ENCODE results near the gene CBLN3.
A peak's percentile ranks its signal among the peaks of the same experiment; 100 is the strongest.

The CBLN3 gene

GRCh38 chr14:24426150-24426911 lies 3.1 kb downstream of the CBLN3 start:
- DNase-seq (ENCODE audit: low spot score) = peak; percentile 37

GRCh38 chr14:24425704-24426103 lies 3.8 kb downstream of the CBLN3 start:
- no peak for DNase-seq (ENCODE audit: low spot score)

- DNase-seq (ENCODE audit: low spot score) = peak; percentile 50
These were observed 6.5 kb downstream of the CBLN3 start for GRCh38 chr14:24422694-24423601.

GRCh38 chr14:24422261-24422660 lies 7.2 kb downstream of the CBLN3 start:
- no peak for DNase-seq (ENCODE audit: low spot score)

DNA sequence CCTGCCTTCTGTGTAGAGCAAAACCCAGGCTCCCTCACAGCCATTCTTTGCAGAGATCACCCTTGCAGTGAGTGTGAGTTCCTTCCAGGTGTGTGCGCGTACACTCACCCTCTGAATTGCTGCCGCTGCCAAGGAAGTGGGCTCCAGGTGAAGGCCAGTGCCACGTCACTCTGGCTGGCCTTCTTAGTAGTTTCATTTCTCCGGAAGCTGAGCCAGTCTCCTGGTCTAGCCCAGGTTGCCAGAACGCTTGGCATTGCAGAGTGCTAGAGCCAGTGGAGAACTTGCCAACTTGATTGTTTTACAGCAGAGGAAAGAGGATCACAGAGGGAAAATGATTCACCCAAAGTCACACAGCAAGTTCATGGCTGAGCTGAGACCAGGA lies 11.0 kb downstream of the CBLN3 start:
- DNase-seq (ENCODE audit: low spot score) = no peak

GRCh38 chr14:24417832-24418491 lies 11.5 kb downstream of the CBLN3 start:
- peak; percentile 64 for DNase-seq (ENCODE audit: low spot score)

- peak; percentile 47 for DNase-seq (ENCODE audit: low spot score)
These were observed 12.4 kb downstream of the CBLN3 start for GRCh38 chr14:24416932-24417619.

GRCh38 chr14:24416254-24416931 lies 13.1 kb downstream of the CBLN3 start:
- peak; percentile 61 for DNase-seq (ENCODE audit: low spot score)

- peak; percentile 61 for DNase-seq (ENCODE audit: low spot score)
These were observed 13.8 kb downstream of the CBLN3 start for GRCh38 chr14:24415421-24416253.

- peak; percentile 53 for DNase-seq (ENCODE audit: low spot score)
These were observed 14.6 kb downstream of the CBLN3 start for GRCh38 chr14:24414732-24415420.

DNA sequence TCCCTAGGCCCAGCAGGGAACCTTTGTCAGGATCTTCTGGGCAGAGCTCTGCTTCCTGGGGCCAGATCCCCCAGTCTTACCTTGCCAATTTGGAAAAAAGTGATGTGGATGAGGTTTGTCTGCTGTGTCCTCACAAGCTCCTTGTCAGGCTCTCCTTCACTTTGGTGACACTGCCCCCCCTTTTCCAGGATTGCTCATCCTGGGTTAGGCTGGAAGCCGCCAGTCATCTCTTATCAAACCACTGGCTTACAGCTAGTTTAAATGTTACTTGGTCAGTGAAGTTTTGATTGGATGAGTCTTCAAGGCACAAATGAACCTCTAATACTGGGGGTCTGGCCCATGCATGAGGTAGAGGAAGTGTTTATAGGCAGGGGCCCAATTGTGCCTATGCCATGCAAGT lies 15.4 kb downstream of the CBLN3 start:
- peak; percentile 30 for DNase-seq (ENCODE audit: low spot score)

- DNase-seq (ENCODE audit: low spot score) = peak; percentile 61
These were observed 17.8 kb downstream of the CBLN3 start for GRCh38 chr14:24411443-24412389.

GRCh38 chr14:24409956-24410355 lies 19.5 kb downstream of the CBLN3 start:
- peak; percentile 41 for DNase-seq (ENCODE audit: low spot score)

DNA sequence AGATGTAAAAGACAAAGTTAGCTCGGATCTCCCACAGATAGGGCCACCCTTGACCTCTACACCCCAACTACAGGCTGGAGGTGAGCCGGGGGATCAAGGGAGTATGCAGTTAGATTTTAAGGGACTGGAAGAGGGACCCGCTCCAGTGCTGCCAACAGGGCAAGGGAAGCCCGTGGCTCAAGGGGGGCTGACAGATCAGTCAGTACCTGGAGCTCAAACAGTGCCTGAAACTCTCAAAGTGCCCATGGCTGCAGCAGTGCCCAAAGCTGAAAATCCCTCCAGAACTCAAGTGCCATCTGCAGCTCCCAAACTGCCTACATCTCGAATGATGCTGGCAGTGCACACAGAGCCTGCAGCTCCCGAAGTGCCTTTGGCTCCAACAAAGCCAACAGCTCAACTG lies 20.3 kb downstream of the CBLN3 start:
- DNase-seq (ENCODE audit: low spot score) = peak; percentile 51

DNA sequence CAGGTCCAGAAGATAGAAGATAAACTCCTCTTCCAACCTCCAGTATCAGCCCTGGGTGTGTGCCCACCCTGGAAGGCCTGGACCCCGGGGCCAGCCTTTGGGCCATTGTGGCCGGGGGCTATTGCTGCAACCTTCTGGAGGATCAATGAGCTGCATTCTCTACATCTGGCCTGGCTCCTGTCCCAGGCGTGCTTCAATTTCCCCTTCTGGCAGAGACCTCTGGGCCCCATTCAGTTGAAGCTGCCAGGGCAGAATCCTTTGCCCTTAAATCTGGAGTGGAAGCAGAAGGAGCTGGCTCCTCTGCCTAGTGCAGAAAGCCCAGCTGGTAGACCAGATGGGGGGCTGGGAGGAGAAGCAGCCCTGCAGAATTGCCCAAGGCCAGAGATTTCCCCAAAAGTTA lies 20.7 kb downstream of the CBLN3 start:
- DNase-seq (ENCODE audit: low spot score) = peak; percentile 56

- DNase-seq (ENCODE audit: low spot score) = no peak
These were observed 21.7 kb downstream of the CBLN3 start for GRCh38 chr14:24407608-24408325.

GRCh38 chr14:24406416-24406815 lies 23.1 kb downstream of the CBLN3 start:
- DNase-seq (ENCODE audit: low spot score) = no peak

DNA sequence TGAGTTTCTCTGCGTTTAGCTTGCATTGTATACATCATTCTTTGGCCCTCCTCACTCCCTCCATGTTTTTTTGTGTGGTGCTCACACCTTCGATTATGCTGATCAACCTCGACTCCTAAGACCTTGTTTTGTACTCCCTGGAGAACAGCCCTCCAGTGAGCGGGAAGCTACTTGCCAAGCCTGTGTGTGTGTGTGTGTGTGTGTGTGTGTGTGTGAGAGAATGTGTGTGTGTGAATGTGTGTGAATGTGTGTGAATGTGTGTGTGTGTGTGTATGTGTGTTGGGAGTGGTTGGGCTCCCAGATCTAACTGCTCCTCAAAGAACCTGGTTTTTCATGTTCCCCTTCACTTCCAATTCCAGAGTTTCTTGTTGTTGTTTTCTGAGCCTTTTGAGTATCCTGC lies 24.7 kb downstream of the CBLN3 start:
- DNase-seq (ENCODE audit: low spot score) = no peak

Data from left forelimb (tissue), 1 donor.